HEK293 (cell line): ENCODE measurements around the gene GRB7.

Experiments used
- KLF16 ChIP-seq: fragments of 450-650 bp; formaldehyde crosslinking; IDR thresholded peaks from 2 replicates; pipeline ENCODE4 v1.5.1; 2017; ENCODE audit warnings: missing biosample characterization, missing genetic modification characterization
- YY1 ChIP-seq: fragments of 450-650 bp; formaldehyde crosslinking; IDR thresholded peaks from 2 replicates; pipeline ENCODE4 v1.5.1; 2018; ENCODE audit warnings: missing biosample characterization, missing genetic modification characterization
- ZBTB7A ChIP-seq: fragments of 450-650 bp; formaldehyde crosslinking; IDR thresholded peaks from 2 replicates; pipeline ENCODE4 v1.5.1; 2016; ENCODE audit warnings: low read depth, missing biosample characterization, missing genetic modification characterization
- ZFP41 ChIP-seq: fragments of 450-650 bp; formaldehyde crosslinking; IDR thresholded peaks from 2 replicates; pipeline ENCODE4 v1.5.1; 2016; ENCODE audit warnings: missing biosample characterization, missing genetic modification characterization, borderline replicate concordance
- ZNF121 ChIP-seq: fragments of 450-650 bp; formaldehyde crosslinking; IDR thresholded peaks from 2 replicates; pipeline ENCODE4 v1.5.1; 2016; ENCODE audit warnings: missing biosample characterization, missing genetic modification characterization
- ZNF302 ChIP-seq: fragments of 450-650 bp; formaldehyde crosslinking; IDR thresholded peaks from 2 replicates; pipeline ENCODE4 v1.5.1; 2016; ENCODE audit warnings: missing biosample characterization, missing genetic modification characterization, low read depth
- TF ChIP-seq, protein P1 (sequence below): fragments of 450-650 bp; formaldehyde crosslinking; IDR thresholded peaks from 2 replicates; pipeline ENCODE4 v1.5.1; 2016; ENCODE audit warnings: missing biosample characterization, missing genetic modification characterization

- TF ChIP-seq ZFP41 (tag by site-specific recombination), result no peak
- no peak for TF ChIP-seq KLF16 (tag by site-specific recombination)
- TF ChIP-seq ZNF121 (tag by site-specific recombination), result no peak
- no peak for TF ChIP-seq ZNF302
- no peak for TF ChIP-seq ZBTB7A (tag by site-specific recombination)
- TF ChIP-seq YY1 (tag by site-specific recombination), result no peak
- TF ChIP-seq, protein P1, sequence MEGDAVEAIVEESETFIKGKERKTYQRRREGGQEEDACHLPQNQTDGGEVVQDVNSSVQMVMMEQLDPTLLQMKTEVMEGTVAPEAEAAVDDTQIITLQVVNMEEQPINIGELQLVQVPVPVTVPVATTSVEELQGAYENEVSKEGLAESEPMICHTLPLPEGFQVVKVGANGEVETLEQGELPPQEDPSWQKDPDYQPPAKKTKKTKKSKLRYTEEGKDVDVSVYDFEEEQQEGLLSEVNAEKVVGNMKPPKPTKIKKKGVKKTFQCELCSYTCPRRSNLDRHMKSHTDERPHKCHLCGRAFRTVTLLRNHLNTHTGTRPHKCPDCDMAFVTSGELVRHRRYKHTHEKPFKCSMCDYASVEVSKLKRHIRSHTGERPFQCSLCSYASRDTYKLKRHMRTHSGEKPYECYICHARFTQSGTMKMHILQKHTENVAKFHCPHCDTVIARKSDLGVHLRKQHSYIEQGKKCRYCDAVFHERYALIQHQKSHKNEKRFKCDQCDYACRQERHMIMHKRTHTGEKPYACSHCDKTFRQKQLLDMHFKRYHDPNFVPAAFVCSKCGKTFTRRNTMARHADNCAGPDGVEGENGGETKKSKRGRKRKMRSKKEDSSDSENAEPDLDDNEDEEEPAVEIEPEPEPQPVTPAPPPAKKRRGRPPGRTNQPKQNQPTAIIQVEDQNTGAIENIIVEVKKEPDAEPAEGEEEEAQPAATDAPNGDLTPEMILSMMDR, result no peak
Measured at GRCh38 chr17:39738983-39739884, 1.5 kb downstream of the GRB7 start.
